C1 segment of cervical spinal cord (tissue), 14 donors: ENCODE results near the gene TARDBP.
"Not testable (repeated sequence)": the region's sequence is repeated elsewhere in the genome, so short reads cannot be mapped to it uniquely, and the experiment has no call there.

ENCODE experiments used
- DNase-seq, 14 donors: peaks; one replicate each; lab custom pipeline; 2025; lab: John Stamatoyannopoulos, UW

TARDBP gene

GRCh38 chr1:11042065-11042464 lies 29.6 kb downstream of the TARDBP start:
- no peak for DNase-seq

GRCh38 chr1:11042995-11043874 lies 30.8 kb downstream of the TARDBP start:
- no peak for DNase-seq

- no peak for DNase-seq
Measured at GRCh38 chr1:11044086-11044848, 31.8 kb downstream of the TARDBP start.

GRCh38 chr1:11044849-11045427 lies 32.5 kb downstream of the TARDBP start:
- DNase-seq: no peak

GRCh38 chr1:11045428-11046269 lies 33.2 kb downstream of the TARDBP start:
- no peak for DNase-seq

- DNase-seq: no peak
Measured at GRCh38 chr1:11046270-11046566, 33.8 kb downstream of the TARDBP start.

GRCh38 chr1:11046625-11047365 lies 34.3 kb downstream of the TARDBP start, which contains the start of gene MASP2:
Gene MASP2 (minus strand): TSS chr1:11047239. CDS start chr1:11047207, 32 bp downstream.
- no peak for DNase-seq

- not testable (repeated sequence) for DNase-seq
Measured at GRCh38 chr1:11051121-11051520, 38.7 kb downstream of the TARDBP start.

- no peak for DNase-seq
Measured at GRCh38 chr1:11051781-11052511, 39.5 kb downstream of the TARDBP start.

- DNase-seq: no peak
Measured at GRCh38 chr1:11052839-11053757, 40.6 kb downstream of the TARDBP start.

GRCh38 chr1:11053758-11054137 lies 41.3 kb downstream of the TARDBP start:
- no peak for DNase-seq

- DNase-seq: no peak
Measured at GRCh38 chr1:11054181-11054580, 41.7 kb downstream of the TARDBP start.

- no peak for DNase-seq
Measured at GRCh38 chr1:11054666-11055065, 42.2 kb downstream of the TARDBP start.

GRCh38 chr1:11055676-11056075 lies 43.2 kb downstream of the TARDBP start:
- DNase-seq: no peak

GRCh38 chr1:11056504-11056903 lies 44.0 kb downstream of the TARDBP start:
- no peak for DNase-seq

GRCh38 chr1:11057477-11057876 lies 45.0 kb downstream of the TARDBP start:
- DNase-seq: no peak

GRCh38 chr1:11058026-11058425 lies 45.6 kb downstream of the TARDBP start:
- DNase-seq: no peak

- no peak for DNase-seq
Measured at GRCh38 chr1:11058595-11059154, 46.2 kb downstream of the TARDBP start.
